Measurements from ENCODE around the gene SPON1.
"Not testable (repeated sequence)": the region's sequence is repeated elsewhere in the genome, so short reads cannot be mapped to it uniquely, and the experiment has no call there.

Gene SPON1

GRCh38 chr11:14075118-14076078 lies 112.9 kb downstream of the SPON1 start:
- TF ChIP-seq, protein P1, sequence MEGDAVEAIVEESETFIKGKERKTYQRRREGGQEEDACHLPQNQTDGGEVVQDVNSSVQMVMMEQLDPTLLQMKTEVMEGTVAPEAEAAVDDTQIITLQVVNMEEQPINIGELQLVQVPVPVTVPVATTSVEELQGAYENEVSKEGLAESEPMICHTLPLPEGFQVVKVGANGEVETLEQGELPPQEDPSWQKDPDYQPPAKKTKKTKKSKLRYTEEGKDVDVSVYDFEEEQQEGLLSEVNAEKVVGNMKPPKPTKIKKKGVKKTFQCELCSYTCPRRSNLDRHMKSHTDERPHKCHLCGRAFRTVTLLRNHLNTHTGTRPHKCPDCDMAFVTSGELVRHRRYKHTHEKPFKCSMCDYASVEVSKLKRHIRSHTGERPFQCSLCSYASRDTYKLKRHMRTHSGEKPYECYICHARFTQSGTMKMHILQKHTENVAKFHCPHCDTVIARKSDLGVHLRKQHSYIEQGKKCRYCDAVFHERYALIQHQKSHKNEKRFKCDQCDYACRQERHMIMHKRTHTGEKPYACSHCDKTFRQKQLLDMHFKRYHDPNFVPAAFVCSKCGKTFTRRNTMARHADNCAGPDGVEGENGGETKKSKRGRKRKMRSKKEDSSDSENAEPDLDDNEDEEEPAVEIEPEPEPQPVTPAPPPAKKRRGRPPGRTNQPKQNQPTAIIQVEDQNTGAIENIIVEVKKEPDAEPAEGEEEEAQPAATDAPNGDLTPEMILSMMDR (IDR thresholded peaks at IDR 0.05; ENCODE audit: insufficient read depth, low read depth, low read length, missing control alignments): no peak
- H3K4me3 ChIP-seq (ENCODE audit: low read length): no peak overlapping the region
- DNase-seq (ENCODE audit: low read depth): peak; percentile 58

- no peak for DNase-seq (ENCODE audit: low read depth)
- no peak overlapping the region for H3K4me3 ChIP-seq (ENCODE audit: low read length)
Observed at GRCh38 chr11:14079011-14079410, 116.5 kb downstream of the SPON1 start.

DNA sequence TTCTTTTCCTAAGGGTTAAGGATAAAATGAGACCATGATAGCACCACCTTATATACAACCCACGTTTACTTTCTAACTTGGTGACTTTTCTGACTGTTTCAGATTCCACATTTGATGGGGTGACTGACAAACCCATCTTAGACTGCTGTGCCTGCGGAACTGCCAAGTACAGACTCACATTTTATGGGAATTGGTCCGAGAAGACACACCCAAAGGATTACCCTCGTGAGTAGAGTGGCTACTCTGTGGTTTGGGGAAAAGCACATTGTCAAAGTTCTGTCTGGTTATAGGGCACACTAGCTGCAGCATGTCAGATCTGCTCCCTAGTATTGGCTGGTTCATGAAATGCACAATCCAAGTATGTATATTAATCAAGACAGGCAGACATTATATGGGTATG lies 117.3 kb downstream of the SPON1 start:
- TF ChIP-seq, protein P1 (IDR thresholded peaks at IDR 0.05; ENCODE audit: insufficient read depth, low read depth, low read length, missing control alignments): no peak
- DNase-seq (ENCODE audit: low read depth): no peak
- H3K4me3 ChIP-seq (ENCODE audit: low read length): no peak overlapping the region

More at GRCh38 chr11:14079011-14079410, 116.5 kb downstream of the SPON1 start:
- TF ChIP-seq, protein P1 (IDR thresholded peaks at IDR 0.05; ENCODE audit: insufficient read depth, low read depth, low read length, missing control alignments): no peak

DNA sequence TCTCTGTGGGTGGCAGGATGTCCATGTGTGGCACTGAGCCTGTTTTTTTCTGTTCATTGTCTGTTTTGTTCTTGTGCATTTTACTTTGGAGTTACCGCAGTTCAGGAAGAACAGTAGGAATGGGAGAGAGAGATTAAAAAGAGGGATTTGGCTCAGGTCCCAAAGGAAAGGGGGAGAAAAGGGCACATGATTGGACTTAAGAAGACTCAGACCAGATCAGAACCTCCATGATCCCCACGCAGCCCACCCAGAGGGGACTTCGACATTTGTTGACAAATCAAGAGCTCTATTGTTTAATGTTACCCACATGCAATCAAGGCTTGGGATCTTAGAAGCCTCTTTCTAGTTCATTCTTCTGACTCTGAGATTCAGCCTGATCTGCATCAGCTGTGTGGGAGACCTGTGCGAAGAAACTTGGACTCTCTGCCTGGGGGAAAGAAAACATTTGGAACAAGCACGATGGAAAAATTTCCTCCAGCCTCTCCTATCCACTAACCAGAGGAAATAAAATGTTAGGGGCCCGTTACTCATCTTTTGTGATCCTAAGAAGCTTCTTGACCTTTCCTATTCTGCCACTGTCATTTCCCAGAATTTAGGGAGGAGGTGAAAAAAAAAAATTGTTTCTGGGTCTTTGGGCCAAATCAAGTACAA lies 119.2 kb downstream of the SPON1 start:
- no peak for DNase-seq (ENCODE audit: low read depth)
- no peak overlapping the region for H3K4me3 ChIP-seq (ENCODE audit: low read length)
- TF ChIP-seq, protein P1 (IDR thresholded peaks at IDR 0.05; ENCODE audit: insufficient read depth, low read depth, low read length, missing control alignments): no peak

DNA sequence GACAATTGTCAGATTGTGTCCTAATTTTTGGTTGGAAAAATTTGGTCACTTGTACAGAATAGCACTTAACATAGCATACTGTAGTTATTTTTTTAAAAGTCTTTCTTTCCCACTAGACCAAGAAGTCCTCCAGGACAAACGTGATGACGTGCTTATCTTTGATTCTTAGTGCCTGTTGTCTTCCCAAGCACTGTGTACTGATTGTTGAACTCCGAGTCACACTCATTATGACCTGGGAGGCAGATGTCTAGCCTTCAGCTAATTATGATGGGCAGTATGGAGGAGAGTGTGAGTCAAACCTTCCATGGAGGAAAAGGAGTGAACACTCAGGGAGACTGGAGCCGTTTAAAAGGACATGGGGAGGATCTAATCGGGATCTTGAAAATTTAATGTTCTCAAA lies 119.8 kb downstream of the SPON1 start:
- no peak overlapping the region for H3K4me3 ChIP-seq (ENCODE audit: low read length)

GRCh38 chr11:14088861-14089260 lies 126.3 kb downstream of the SPON1 start:
- not testable (repeated sequence) for DNase-seq (ENCODE audit: low read depth); H3K4me3 ChIP-seq (ENCODE audit: low read length)

More for the DNA sequence above, 119.8 kb downstream of the SPON1 start:
- TF ChIP-seq, protein P1 (IDR thresholded peaks at IDR 0.05; ENCODE audit: insufficient read depth, low read depth, low read length, missing control alignments): no peak
- peak; percentile 9 for DNase-seq (ENCODE audit: low read depth)

GRCh38 chr11:14089690-14090462 lies 127.4 kb downstream of the SPON1 start:
- TF ChIP-seq, protein P1 (IDR thresholded peaks at IDR 0.05; ENCODE audit: insufficient read depth, low read depth, low read length, missing control alignments): no peak
- H3K4me3 ChIP-seq (ENCODE audit: low read length): no peak overlapping the region
- DNase-seq (ENCODE audit: low read depth): no peak

DNA sequence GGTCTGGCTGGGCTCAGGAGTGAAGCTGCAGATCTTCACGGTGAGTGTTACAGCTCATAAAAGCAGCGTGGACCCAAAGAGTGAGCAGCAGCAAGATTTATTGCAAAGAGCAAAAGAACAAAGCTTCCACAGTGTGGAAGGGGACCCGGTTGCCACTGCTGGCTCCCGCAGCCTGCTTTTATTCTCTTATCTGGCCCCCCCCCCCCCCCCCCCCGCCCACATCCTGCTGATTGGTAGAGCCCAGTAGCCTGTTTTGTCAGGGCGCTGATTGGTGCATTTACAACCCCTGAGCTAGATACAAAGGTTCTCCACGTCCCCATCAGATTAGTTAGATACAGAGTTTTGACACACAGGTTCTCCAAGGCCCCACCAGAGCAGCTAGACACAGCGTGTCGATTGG lies 128.1 kb downstream of the SPON1 start:
- DNase-seq (ENCODE audit: low read depth); H3K4me3 ChIP-seq (ENCODE audit: low read length): not testable (repeated sequence)

All from epithelial cell of esophagus (primary cell).